Epidermal melanocyte (primary cell): ENCODE results near the gene HYAL3.
"Not testable (repeated sequence)": the region's sequence is repeated elsewhere in the genome, so short reads cannot be mapped to it uniquely, and the experiment has no call there.

Source experiments
- DNase-seq: peaks from one replicate; pipeline ENCODE4 v3.0.0; 2011; ENCODE audit warnings: low spot score; ENCODE audit not compliant: insufficient read length

The HYAL3 gene

DNA sequence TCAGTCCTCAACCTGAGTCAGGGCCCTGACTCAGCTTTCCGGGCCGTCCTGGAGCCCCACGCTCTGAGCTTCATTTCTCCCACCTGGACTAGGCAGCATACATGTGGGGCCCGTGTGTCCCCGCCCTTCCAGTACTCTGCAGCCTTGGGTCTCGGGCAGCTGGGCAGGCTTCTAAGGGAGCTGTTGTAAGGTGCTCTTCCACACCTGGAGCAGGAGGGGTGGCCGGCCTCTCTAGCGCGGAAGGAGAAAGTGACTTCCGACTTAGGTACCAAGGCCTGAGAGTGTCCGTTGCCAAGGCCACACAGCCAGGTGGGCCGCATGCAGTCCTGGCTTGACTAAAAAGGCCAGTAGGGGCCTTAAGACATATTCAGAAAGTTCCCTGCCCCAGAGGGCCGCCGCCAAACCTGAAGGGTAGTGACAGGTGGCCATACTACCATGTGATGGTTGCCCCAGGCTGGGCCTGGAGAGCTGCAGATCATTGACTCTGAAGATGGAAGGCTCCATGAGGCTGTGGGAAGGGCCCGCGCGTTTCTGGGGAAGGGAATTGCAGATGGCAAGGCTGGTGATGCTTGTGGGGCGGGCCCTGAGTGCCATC is 39.7 kb downstream of the HYAL3 start:
- DNase-seq, result no peak

DNA sequence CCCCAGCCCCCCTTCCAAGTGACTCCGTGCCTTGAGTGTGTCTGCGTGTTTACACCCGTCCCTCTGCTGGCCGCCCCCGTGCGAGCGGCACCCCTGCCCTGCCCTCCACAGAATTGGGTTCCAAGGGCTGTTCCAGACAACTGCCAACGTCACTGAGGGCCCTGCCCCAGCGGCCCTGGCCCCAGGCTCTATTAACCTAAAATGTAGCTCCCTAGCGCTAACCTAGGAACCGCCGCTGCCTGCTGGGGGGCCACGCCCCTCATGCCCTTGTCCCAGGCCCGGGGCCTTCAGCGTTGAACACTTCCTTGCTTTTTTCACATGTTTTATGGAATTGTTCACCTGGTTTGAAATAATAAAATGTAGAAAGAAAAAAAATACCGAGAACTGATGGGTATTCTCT is 40.2 kb downstream of the HYAL3 start:
- no peak for DNase-seq

DNA sequence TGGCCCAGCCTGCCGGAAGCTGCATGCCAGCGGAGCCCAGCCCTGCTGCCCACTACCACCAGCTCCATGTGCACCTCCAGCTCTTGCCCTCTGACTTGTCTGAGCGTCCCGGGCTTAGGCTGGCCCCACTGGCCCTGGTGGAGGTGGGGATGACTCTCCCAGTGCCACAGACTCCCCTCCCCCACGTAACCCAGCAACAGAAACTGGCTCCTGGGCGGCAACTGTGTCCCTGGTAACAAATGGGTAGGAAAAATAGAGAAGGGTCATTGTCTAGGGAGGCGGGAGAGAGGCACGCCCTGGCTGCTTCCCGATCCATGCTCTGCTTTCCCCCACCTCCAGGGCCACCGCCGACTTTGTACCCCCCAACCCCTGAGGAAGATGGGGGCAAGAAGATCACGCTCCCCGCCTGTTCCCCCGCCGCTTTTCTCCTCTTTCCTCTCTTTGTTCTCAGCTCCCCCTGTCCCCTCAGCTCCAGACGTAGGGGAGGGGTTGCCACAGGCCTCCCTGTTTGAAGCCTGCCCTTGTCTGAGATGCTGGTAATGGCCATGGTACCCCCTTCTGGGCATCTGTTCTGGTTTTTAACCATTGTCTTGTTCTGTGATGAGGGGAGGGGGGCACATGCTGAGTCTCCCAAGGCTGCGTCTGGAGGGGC is 41.0 kb downstream of the HYAL3 start:
- DNase-seq, result no peak

DNA sequence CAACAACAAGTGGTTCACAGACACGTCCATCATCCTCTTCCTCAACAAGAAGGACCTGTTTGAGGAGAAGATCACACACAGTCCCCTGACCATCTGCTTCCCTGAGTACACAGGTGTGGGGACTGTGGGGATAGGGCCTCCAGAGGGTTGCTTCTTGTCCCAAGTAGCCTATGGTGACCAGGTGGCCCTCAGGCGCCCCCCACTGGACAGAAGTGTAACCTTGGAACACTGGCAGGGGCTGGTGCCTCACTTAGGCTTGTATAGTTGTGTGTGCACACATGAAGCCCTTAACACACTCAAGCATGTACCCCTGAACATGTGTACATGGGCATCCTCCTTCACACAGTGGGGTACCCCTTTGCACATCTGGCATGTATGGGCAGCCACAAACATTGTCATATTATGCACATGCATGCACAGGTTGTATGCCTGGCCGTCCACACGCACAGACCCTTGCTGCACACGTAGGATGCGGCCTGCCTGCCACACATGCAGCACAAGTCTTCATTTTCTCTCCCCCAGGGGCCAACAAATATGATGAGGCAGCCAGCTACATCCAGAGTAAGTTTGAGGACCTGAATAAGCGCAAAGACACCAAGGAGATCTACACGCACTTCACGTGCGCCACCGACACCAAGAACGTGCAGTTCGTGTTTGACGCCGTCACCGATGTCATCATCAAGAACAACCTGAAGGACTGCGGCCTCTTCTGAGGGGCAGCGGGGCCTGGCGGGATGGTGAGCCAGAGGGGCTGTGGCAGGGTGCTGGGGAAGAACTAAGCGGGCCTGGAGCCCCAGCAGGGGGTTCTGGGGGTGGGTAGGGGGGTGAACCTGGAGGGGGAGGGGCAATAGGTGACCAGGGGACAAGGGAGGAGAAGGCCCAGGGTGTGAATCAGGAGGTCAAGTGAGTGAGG is 42.0 kb downstream of the HYAL3 start:
- DNase-seq, result no peak

DNA sequence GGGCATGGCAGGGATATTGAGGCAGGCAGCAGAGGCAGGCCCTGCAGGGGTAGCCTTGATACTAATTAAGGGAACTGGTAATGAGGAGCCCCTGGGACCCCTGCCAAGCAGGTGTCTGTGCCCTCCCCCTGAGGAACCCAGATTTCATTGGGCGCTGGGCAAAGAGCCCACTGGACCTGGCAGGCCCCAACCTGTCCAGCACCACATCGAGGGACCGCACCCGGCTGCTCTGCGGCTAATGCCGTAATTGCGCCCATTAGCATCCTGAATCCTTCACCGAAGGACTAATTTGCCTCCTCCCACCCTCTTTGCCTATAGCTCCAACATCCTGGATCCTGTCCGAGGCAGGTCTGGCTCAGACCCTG is 44.0 kb downstream of the HYAL3 start:
- no peak for DNase-seq

DNA sequence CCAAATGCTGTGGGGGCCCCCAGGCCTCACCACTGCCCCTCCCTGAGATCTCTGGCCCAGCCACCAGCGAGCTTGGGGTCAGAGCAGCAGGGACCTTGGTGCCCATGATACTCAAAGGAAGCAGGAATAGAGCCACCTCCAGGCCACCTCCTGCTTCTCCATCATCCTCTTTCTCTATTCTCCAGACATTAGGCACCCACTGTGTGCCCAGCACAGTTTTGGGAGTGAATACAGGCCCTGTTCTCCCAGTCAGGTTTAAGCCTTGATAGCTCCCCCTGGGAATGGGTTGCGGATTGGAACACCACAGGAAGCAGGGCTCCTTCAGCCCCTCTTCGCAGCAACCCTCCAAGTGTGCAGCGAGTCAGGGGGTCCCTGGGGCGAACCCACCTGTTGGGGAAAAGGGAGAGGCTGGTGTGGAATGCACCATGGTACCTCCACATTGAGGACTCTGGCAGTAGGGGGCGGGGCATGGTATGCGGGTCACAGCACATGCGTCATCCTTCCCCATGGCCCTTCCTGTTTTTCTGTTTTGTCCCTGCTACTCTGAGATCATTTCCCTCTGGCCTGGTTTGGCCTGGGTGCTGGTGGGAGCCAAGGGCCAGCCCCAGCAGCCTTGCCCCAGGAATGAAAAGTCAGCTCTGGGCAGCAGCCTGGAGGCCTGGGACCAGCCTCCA is 44.5 kb downstream of the HYAL3 start:
- DNase-seq, result no peak

DNA sequence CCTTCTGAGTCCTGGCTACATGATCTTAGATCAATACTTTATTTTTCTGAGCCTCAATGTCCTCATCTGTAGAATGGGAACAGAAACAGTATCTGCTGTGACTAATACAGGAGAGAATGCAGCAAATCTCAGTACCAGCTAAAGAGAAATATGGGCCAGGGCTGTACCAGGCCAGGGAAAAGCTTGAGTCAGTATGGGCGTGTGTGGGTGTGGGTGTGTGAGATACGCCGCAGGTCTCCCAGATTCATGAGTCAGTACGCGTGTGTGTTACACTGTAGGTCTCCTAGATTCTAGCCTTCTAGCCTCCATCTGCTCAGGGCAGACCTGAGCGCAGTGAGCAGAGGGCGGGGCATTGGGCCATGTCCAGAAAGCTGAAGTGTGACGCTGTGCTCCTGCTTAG is 48.0 kb downstream of the HYAL3 start:
- DNase-seq, result no peak

DNA sequence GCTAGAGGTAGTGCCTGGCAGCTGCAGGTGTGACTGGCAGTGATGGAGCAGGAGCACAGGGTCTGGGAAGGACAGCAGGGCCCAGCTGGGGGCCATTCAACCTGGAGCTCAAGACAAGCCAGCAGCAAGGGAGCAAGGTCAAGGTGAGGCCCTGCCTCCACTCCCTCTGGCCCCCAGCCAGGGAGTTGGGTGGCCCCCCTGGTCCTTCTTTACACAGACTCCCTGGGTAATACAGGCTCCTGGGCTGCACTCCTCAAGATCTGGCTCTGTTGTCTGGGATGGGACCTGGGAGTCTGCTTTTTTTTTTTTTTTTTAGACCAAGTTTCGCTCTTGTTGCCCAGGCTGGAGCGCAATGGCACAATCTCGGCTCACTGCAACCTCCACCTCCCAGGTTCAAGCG is 48.7 kb downstream of the HYAL3 start:
- no peak for DNase-seq

DNA sequence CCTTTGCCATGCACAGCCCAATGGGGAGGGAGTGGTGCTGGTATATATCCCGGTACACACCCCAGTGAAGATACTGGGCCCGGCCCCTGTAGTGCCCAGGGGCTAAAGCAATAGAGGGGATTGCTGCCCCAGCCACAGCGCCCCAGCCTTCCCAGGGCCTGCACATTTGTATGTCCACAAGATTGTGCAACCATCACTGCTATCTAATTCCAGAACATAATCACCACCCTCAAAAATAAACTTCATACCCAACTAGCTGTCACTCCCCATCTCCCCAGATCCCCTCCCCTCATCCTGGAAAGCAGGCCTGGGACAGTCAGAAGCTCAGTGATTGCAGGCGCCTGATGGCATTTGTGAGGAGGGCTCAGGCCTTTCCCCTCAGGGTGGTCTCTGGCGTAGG is 49.7 kb downstream of the HYAL3 start:
- DNase-seq, result no peak

DNA sequence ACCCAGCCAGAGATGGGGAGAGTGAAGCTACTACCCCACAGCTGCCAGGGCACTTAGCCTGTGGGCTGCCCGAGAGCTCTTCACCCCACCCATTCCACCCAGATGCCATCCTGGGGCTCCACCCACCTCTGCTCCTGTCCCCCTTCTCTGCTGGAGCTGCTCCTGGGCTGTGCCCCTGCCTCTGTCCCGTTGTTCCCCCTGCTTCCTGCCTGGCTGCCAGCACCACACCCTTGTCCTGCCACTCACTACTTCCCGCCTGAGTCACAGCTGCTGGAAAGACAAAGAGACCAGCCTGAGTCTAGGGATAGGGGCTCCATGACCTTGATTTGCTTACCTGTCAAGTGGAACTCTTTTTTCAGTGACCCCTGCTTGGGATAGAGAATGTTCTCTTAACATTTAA is 50.8 kb downstream of the HYAL3 start:
- DNase-seq, result no peak

DNA sequence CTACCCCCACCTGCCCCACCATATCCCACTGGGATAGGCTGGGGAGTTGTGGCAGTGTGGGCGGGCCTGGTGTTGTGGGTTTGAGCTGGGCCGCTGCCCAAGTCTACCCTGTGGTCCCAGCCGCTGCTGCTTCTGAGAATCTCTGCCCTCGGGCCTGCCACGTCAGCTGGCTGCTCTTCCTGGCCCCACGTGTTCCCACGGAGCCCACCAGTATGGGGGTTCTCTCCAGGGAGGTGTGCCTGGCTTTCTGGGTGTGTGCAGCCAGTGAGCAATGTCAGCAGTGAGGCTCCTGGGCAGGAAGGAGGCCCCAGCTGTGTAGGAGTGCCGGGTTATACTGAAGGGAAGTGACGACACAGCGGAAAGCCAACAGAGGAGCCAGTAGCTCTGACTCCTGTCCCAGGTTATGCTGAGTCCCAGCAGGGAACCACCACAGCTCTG is 52.7 kb downstream of the HYAL3 start:
- DNase-seq, result no peak

DNA sequence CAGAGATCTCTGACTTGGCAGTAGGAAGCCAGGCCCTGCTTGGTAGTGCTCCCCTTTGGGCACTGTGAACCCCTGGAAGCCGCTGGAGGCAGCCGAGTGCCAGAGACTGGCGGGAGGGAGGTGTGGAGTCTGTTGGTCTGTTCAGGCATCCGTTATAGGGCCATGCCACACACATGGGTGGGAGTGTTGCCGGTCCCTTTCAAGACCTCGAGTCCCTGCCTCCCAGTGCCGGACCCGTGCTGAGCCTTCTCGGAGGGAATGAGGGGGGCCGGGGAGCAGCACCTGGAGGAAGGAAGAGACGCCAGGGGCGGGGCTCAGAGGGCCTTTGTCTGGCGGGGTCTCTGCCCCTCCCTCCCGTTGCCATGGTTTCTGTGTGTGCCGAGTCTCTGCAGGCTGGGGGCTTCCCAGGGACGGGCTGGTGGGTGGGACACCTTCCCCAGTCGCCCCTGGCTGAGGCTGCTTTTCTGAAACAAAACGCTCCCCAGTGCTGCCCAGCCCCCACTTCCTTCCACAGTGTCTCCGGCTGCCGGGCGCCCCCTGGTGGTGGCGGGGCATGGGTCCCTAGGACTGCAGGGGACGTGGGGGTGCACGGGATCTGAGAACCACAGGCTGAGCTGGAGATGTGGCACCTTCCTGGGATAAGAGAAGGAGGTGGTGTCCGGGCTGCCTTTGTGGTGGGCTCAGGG is 53.2 kb downstream of the HYAL3 start:
- DNase-seq, result peak; percentile 83

DNA sequence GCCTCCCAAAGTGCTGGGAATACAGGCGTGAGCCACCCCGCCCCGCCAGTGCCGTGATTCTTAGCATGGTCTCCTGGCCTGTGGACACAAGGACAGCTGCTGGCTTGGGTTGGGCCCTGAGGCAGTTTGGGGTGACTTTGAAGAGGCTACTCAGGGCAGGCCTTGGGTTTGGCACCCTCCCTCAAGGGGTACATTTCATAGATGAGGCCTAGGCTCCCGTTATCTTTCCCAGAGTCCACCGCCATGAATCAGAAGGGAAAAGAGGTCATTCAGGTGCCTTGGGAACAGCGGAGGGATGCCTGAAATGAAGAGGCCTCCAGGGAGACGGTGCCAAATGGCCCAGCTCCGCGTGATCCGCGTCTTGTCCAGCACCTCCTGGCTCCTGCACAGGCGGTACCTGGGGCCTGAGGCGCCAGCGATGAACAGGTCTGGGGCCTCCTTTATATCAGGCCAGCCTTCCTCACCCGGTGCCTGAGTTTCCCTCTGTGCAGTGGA is 53.9 kb downstream of the HYAL3 start:
- DNase-seq, result no peak

DNA sequence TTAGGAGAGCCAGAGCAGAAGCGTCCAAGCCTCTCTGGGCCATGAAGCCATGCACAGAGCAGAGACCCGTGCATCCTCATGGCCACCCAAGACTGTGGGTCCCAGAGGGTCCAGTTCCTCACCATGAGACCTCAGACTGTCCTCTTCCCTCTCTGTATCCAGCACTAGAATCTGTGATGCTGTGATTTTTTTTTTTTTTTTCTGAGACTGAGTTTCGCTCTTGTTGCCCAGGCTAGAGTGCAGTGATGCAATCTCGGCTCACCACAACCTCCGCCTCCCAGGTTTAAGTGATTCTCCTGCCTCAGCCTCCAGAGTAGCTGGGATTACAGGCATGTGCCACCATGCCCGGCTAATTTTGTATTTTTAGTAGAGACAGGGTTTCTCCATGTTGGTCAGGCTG is 54.4 kb downstream of the HYAL3 start:
- not testable (repeated sequence) for DNase-seq

DNA sequence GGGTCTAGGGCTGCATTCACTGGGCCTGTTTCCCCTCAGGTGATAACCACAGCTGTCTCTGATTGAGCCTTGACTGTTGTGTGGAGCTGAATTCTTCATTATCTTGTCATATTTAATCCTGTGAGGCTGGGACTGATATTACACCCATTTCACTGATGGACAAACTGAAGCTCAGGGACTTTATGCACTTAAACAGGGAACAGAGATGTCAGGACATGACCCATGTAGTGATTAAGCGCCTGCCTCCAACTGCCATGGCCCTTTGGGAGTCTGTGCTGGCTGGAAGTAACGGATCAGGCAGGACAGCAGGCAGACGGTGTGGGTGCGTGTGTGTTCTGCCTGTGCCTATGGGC is 55.7 kb downstream of the HYAL3 start:
- no peak for DNase-seq

DNA sequence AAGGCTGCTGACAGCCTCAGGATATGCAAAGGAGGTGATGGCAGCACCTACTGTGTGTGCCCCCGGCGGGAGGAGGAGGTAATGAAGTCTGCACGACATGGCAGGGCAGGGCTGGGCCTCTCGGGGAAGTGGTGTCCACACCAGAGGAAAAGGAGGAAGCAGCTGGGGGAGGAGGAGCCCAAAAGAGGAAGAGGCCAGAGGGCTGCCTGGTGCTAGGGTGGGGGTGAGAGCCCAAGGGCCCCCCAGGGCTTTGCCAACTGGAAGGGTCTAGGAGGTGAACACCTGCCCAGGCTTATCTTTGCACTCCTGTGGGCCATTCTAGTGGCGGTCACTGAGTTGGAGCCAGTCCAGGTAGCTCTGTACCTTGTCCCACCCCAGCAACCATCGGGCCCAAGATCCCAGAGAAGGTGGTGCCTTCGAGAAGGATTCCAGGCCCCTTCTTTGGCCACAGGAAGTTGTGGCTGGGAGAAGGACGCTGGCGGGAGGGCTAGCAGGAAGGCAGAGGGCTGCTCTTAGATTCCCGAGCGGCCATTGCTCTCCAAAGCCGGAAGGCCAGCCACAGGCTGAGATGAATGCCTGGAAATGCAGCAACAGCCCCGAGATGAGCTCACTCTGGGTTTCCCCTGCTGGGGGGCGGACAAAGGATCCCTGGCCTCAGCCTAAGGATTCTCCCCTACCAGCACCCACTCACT is 56.2 kb downstream of the HYAL3 start:
- no peak for DNase-seq
